ENCODE measurements around the gene HJURP.
A peak's percentile ranks its signal among the peaks of the same experiment; 100 is the strongest.
"Not testable (repeated sequence)": the region's sequence is repeated elsewhere in the genome, so short reads cannot be mapped to it uniquely, and the experiment has no call there.

Gene HJURP

DNA sequence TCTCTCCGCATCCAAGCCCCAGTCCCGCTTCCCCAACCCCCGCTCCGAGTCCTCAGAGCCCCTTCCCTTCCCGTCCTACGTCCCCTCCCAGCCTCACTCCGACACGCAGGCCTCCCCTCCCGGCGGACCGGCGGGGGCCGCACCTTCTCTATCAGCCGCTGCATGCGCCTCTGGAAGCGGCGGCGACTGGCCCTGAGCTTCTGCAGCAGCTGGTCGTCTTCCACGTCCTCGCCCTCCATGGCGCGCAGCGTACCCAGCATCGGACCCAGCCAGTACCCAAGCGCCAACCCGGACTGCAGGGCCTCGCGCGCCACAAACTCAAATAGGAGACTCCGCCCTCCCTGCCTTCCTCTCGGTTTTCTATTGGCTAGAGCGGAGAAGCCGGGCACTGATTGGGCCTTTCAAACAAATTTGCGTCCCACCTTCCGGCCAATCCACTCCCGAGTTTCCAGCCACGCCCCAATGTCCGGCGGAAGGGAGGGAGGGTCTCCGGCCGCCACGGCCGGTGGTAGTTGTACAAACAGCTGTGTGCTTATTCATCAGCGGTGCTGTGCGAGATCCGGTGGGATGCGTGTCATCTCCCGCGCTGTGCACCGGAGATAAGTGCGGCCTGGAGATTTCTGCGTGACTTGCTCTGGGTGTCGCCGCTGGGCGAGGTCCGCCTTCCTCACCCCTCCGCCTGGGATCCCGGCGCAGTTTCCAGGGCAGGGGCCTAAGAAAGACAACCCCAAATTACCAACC lies at the start of gene HJURP:
TSS of gene HJURP (minus strand) at position 295 of the 741 bp plus-strand sequence. CDS start at position 260, 35 bp downstream.
- DNase-seq = peak; percentile 92

DNA sequence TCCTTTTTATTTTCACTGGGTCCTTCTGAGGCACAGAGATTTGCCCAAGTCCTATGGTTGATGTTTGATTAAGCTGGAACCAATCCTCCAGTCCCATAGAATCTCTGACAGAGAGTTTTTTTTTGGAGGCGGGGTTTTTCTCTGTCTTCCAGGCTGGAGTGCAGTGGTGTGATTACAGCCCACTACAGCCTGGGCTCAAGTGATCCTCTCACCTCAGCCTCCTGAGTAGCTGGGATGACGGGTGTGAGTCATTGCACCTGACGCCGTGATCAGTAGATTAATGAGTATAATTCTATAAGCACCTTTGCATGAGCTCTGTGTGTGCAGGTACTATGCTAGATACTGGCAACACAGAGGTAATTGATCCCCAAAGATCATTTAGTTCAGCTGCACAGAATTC lies 47.5 kb upstream of the HJURP start:
- no peak for DNase-seq

- DNase-seq = no peak
Observed at GRCh38 chr2:233901367-233901766, 47.0 kb upstream of the HJURP start.

DNA sequence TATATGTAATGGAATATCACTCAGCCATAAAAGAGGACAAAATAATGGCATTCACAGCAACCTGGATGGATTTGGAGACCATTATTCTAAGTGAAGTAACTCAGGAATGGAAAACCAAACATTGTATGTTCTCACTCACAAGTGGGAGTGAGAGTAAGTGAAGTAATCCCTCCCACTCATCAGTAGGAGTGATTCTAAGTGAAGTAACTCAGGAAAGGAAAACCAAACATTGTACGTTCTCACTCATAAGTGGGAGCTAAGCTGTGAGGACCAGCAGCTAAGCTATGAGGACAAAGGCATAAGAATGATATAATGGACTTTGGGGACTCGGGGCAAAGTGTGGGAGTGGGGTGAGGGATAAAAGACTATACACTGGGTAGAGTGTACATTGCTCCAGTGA lies 41.9 kb upstream of the HJURP start:
- DNase-seq = not testable (repeated sequence)

DNA sequence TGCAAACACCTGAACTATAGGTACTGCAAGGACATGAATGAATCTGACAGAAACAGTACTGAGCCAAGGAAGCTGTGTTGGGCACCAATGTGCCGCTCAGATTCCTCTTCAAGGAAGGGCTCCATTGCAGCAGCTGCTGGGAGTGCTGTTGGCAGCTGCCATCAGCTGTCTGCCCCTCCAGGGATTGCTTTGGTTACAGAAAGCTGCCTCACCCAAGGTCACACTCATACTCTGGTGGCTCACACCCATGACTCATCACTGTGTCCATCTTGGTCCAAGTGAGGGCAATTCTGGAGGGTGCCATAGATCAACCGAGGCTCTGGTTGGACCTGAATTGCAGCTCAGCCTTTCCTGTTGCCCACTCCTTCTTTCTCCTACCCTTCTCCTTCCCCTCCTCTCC lies 38.5 kb upstream of the HJURP start:
- DNase-seq = no peak

DNA sequence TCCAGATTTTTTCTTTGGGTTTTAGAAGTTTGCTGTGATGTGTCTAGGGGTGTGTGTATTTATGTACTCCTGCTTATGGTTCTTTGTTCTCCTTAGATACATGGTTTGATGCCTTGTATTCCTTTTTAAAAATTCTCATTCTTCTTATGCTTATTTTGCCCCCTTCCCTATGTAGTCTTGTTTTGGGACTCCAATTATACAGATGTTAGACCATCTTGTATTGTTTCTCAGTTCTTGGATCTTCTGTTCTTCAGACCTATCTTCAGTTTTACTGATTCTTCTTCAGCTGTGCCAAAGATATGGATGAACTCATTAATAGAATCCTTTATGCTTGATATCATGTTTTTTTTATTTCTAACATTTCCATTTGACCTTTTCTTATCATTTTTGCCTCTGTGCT lies 28.0 kb upstream of the HJURP start:
- no peak for DNase-seq

GRCh38 chr2:233872125-233872524 lies 17.8 kb upstream of the HJURP start:
- not testable (repeated sequence) for DNase-seq

DNA sequence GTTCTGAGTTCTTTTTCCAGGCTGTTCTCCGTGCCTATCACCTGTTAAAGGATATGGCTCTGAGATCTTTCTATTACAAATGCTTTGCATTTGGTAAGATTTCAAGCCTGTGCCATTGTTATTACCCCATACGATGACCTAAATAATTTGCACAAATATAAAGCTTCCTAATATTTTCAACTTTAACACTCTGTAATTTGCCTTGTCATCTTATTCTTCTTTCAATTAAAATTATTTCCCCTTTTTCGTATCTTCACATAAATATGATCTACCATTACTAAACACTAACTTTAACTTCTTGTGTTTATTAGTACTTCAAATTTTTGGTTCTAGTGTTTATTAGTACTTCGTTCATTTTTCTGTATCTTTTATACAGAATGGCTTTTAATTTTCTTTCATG lies 17.1 kb upstream of the HJURP start:
- no peak for DNase-seq

DNA sequence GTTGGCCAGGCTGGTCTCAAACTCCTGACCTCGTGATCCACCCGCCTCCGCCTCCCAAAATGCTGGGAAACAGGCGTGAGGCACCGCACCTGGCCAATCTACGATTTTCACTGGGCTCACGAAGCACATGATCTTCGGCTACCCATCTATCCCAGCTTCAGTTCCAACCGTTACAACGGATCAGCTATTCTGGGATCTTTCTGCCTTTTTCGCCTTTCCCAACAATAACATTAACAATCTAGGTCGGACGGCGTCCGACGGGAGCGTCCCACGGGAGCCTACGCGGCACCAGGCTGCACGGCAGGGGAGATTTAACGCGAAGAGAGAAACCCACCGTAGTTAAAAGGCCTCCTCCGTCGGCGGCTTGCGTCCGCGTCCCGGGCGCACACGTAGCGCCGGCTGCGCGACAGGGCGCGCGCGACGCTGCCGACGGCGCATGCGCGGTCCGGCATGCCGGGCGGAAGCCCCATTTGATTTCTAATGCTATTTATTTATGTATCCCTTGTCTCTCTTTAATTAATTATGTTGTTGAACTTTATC lies 13.7 kb upstream of the HJURP start, which contains the start of gene MSL3B:
TSS of gene MSL3B (minus strand) at position 394 of the 540 bp plus-strand sequence.
- DNase-seq = peak; percentile 13

DNA sequence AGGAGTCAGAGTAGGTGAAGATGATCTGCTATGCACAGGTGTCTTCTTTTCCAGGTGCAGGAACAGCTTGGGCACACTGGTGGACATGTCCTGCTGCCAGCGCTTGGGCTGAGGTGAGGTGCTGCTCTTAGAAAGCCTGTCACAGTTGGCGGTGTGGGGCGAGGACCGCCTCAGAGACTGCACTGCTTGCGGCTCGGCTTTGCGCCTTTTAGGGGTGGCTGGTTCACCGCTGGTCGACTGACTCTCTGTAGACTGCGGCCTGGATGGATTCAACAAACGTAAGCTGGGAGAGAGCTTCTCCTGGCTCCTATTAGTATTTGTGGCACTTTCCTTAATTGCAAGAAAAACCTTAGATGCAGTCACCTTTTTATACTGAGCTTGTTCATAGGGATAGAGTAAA lies 12.1 kb upstream of the HJURP start:
- DNase-seq = no peak

DNA sequence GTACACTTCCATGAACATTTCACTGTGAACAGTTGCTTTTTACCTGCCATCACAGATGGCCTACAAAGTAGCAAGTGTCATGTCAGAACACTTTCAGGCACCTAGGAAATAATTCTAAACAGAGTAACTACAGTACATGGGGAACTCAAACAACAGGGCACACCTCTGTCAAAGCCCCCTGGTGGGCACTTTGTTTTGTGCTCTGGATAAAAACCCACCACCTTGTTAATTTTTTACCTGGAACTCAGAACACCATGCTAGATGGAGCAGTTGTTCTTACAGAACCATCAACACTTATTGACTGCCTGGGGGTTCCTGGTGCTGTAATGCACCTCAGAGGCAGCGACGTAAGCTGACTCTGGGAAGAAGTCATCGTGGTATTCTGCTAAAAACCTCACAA lies 11.5 kb upstream of the HJURP start:
- no peak for DNase-seq

GRCh38 chr2:233862261-233862768 lies 8.0 kb upstream of the HJURP start:
- no peak for DNase-seq

DNA sequence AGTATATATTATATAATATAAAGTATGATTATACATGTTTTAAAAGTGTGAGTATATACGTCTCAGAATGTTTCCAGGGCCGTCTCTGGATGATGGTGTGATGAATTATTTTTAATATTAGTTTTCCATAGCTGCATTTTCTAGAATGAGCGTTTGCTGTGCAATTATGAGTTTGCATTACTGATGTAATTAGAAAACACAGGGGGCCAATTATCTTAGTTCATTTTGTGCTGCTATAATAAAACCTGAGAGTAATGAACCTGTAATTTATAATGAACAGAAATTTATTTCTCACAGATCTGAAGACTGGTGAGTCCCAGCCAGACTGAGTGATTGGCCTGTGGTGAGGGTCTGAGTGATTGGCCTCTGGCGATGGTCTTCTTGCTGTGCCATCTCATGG lies 4.0 kb upstream of the HJURP start:
- no peak for DNase-seq

DNA sequence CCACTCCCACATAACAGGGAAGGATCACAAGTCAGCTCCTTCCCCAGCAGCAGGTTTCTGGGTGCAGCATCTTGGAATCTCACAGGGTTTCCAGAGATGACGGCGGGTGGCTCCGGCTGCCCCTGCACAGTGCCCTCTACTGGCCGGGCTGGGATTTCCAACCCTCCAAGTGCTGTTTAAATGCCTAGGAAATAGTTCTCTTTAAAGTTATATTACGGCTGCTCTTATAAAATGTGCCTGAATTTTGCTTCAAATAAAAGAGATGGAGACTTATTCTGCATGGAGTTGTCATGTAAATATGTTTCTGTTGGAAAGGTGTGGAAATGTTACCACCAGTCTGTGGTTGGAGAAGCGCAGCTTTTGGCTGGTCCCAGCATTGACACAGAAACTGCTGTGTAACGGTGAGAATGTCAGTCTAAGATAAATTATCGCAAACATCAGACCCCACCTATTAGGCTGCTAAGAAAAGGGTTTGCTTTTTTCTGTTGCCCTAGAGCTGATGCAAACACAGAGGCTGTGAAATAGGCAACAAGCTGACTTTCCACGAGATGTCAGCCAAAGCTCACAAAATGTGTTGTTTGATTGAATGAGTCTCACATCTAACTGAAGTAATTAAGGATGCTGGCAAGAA lies 3.3 kb upstream of the HJURP start:
- DNase-seq = no peak

DNA sequence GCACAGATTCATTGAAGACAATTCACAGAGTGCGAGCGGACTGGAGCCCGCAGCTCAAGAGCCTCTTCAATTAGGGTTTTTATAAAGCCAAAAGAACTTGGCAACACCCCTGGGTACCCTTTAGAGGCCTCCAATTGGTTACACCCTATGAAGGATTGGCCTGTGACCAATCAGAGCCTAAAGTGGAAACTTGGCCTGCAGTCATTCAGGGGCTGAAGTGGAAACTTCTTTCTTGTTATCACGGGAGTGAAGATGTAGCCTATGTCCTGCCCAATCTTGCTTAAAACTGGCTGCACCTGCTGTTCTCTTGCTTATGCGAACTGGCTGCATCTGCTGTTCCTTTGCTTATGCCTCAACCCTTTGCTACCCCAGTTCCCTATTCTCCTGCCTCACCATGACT lies 1.8 kb upstream of the HJURP start:
- no peak for DNase-seq

DNA sequence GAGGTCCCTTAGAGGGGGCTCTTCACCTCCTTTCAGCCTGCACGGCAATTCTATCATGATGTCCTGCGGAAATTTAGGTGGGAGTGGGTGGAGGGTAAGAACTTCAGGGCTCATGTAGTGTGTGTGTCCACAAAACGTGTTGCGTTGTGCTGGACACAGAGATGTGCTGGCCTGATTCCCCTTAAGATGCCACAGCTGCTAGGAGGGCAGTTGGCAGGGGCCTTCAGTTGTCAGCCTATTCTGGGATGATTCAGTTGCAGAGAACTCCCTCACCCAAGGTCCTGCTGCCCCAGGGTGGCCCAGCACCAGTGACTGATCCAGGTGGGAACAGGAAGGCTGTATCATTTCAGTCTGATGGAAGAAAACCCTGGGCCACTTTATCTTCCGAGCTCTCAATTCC lies 1.0 kb upstream of the HJURP start:
- no peak for DNase-seq

DNA sequence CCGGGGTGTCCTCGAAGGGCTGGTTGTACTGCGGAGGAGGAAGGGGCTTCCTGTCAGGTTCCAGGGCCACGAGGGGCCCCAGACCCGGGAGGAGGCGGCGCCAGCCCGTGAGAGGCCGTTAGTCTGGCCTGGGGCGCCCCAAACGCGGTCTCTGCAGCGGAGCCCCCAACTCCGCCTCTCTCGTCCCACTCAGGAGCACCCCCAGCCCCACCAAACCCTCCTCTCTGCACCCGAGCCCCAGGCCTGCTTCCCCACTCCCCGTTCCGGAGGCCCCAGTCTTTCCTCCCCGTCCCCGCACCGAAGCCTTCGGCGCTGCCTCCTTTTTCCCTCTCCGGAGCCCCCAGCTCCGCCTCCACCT lies 473 bp downstream of the HJURP start:
- no peak for DNase-seq

- no peak for DNase-seq
Observed at GRCh38 chr2:233853353-233853752, 982 bp downstream of the HJURP start.

DNA sequence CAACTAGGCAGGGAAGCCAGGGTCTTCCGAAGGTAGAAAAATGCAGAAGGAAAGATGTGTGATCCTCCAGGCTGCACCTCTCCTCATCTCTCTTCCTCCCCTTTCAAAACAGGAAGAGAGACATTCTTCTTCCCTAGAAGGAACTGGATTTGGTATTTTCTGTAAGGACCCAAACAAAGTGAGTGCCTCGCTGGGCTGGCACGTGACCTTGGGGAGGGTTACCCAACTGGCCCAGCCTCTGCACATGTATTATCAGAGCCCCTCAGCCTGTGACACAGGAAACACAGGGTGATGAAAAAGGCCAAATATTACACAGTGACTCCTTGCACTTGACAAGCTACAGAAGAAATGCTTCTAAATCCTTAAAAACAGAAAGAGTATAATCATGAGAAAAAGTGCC lies 2.3 kb downstream of the HJURP start:
- DNase-seq = no peak

- no peak for DNase-seq
Observed at GRCh38 chr2:233851169-233851568, 3.2 kb downstream of the HJURP start.

GRCh38 chr2:233850745-233851144 lies 3.6 kb downstream of the HJURP start:
- no peak for DNase-seq

GRCh38 chr2:233849607-233850271 lies 4.6 kb downstream of the HJURP start:
- no peak for DNase-seq

DNA sequence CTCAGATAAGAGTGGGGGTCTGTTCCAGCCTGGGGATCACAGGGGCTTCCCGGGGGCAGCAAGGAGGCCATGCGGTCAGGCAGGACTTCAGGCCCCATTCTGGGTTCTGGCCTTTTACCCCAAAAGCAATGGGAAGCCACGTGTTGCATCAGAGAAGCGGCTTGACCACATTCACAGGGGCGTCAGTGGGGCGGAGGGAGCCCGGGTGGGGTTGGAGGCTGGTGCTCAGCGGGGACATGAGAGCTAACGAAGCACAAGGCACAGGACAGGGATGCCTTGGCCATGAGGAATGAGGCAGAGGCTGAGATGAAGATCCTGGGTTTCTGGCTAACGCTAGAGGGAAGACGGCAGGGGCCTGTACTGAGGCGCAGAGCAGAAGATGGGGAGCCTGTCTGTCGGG lies 6.1 kb downstream of the HJURP start:
- DNase-seq = no peak

All from DMS79 (cell line).